ENCODE results near the gene CCR1.

Gene CCR1

DNA sequence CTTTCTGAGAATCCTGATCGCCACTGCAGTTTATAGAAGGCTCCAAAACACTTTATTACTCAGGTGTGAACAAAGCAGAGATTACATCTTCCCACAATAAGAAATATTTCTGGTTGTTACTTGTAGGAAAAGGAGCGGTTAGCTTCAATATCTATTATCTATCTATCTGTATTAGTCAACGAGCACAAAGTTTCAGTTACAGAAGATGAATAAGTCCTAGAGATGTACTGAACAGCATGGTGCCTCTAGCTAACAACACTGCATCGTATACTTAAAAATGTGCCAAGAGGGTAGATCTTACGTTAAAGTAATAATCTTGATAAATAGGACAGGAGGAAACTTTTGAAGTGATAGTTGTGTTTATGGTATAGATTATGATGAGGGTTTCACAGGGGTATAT, 23.2 kb upstream of the CCR1 start:
- H3K36me3 ChIP-seq (ENCODE audit: control insufficient read depth, low read depth, low read length): no peaks in the 10 kb centered on the region
- H3K4me1 ChIP-seq (ENCODE audit: control insufficient read depth, low read depth, low read length): no peaks in the 10 kb centered on the region
- no peak overlapping the region for H3K4me3 ChIP-seq (ENCODE audit: low read length)
- no peak overlapping the region for H3K27ac ChIP-seq (ENCODE audit: low read length)
- no peak overlapping the region for H3K9ac ChIP-seq (ENCODE audit: low read length)
- no peaks in the 10 kb centered on the region for H3K9me3 ChIP-seq (ENCODE audit: control insufficient read depth, low read depth, low read length)
- no peaks in the 10 kb centered on the region for H3K27me3 ChIP-seq (ENCODE audit: control insufficient read depth, insufficient read depth, low read length)

- H3K27me3 ChIP-seq (ENCODE audit: control insufficient read depth, insufficient read depth, low read length): no peaks in the 10 kb centered on the region
These were observed 20.4 kb upstream of the CCR1 start for GRCh38 chr3:46228260-46229242.

DNA sequence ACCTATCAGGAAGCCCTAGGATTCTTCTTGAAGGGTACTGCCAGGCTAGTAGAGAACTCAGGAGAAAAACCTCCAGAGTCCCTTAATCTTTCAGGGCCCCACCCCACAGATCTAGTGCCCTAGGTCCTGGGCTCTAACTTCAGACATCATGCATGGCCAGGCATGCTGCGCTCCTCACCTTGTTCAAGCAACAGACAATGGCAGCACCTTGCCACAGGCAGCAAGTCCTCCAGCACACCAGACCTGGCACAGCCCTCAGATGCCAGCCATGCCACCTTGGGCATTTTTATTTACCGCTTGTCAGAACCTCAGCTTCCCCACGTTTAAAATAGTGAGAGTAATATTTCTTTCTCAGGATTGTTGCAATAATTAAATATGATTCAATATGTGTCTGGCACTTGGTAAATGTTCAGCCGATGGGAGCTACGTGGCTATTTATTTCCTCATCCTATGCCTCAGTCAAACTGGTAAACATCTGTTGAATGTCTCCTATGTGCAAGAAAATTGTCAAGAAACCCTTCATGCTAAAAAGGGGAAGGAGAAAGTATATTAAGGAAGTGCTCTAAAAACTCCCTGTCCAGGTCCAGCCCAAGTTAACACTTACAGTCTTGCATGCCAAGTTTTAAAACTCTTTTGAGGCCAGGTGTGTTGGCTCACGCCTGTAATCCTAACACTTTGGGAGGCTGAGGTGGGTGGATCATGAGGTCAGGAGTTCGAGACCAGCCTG, 14.5 kb upstream of the CCR1 start:
- no peak overlapping the region for H3K4me3 ChIP-seq (ENCODE audit: low read length)
- no peak overlapping the region for H3K9ac ChIP-seq (ENCODE audit: low read length)
- H3K4me1 ChIP-seq (ENCODE audit: control insufficient read depth, low read depth, low read length): no peaks in the 10 kb centered on the region
- no peak overlapping the region for H3K27ac ChIP-seq (ENCODE audit: low read length)
- H3K27me3 ChIP-seq (ENCODE audit: control insufficient read depth, insufficient read depth, low read length): no peaks in the 10 kb centered on the region
- no peaks in the 10 kb centered on the region for H3K9me3 ChIP-seq (ENCODE audit: control insufficient read depth, low read depth, low read length)
- H3K36me3 ChIP-seq (ENCODE audit: control insufficient read depth, low read depth, low read length): no peaks in the 10 kb centered on the region

More at GRCh38 chr3:46228260-46229242, 20.4 kb upstream of the CCR1 start:
- H3K36me3 ChIP-seq (ENCODE audit: control insufficient read depth, low read depth, low read length): no peaks in the 10 kb centered on the region
- no peak overlapping the region for H3K27ac ChIP-seq (ENCODE audit: low read length)
- H3K4me3 ChIP-seq (ENCODE audit: low read length): no peak overlapping the region
- no peaks in the 10 kb centered on the region for H3K9me3 ChIP-seq (ENCODE audit: control insufficient read depth, low read depth, low read length)
- H3K9ac ChIP-seq (ENCODE audit: low read length): no peak overlapping the region
- no peaks in the 10 kb centered on the region for H3K4me1 ChIP-seq (ENCODE audit: control insufficient read depth, low read depth, low read length)

- Histone ChIP-seq H3K9ac (ENCODE audit: low read length) (no peak overlapping the region), H3K27me3 (ENCODE audit: control insufficient read depth, insufficient read depth, low read length) (no peaks in the 10 kb centered on the region), H3K27ac (ENCODE audit: low read length) (no peak overlapping the region), H3K36me3 (ENCODE audit: control insufficient read depth, low read depth, low read length) (no peaks in the 10 kb centered on the region), H3K4me3 (ENCODE audit: low read length) (no peak overlapping the region), H3K4me1 (ENCODE audit: control insufficient read depth, low read depth, low read length) (no peaks in the 10 kb centered on the region), H3K9me3 (ENCODE audit: control insufficient read depth, low read depth, low read length) (no peaks in the 10 kb centered on the region)
These were observed 13.8 kb upstream of the CCR1 start for GRCh38 chr3:46221938-46222337.

DNA sequence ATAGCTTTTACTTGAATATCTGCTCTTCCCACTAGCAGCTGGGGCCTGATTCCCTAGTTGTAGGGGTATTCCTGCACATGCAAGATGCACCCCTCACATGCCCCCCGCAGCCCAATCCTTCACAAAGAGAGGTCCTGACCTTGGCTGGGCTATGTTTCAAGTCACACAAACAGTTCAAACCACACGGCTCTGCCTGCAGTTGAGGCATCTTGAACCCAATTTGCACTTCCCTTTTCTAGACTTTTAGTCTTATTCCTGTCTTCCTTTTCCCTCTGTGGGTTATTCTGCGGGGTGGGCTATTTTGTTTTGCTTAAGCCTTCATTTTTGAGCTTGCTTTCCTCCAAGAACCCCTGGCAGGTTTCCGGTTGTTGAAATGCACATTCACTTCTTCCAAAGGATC, 13.3 kb upstream of the CCR1 start:
- Histone ChIP-seq H3K4me1 (ENCODE audit: control insufficient read depth, low read depth, low read length) (no peaks in the 10 kb centered on the region), H3K9ac (ENCODE audit: low read length) (no peak overlapping the region), H3K27me3 (ENCODE audit: control insufficient read depth, insufficient read depth, low read length) (no peaks in the 10 kb centered on the region), H3K9me3 (ENCODE audit: control insufficient read depth, low read depth, low read length) (no peaks in the 10 kb centered on the region), H3K36me3 (ENCODE audit: control insufficient read depth, low read depth, low read length) (no peaks in the 10 kb centered on the region), H3K27ac (ENCODE audit: low read length) (no peak overlapping the region), H3K4me3 (ENCODE audit: low read length) (no peak overlapping the region)

- Histone ChIP-seq H3K9me3 (ENCODE audit: control insufficient read depth, low read depth, low read length) (no peaks in the 10 kb centered on the region), H3K9ac (ENCODE audit: low read length) (no peak overlapping the region), H3K4me1 (ENCODE audit: control insufficient read depth, low read depth, low read length) (no peaks in the 10 kb centered on the region), H3K27me3 (ENCODE audit: control insufficient read depth, insufficient read depth, low read length) (no peaks in the 10 kb centered on the region), H3K4me3 (ENCODE audit: low read length) (no peak overlapping the region), H3K36me3 (ENCODE audit: control insufficient read depth, low read depth, low read length) (no peaks in the 10 kb centered on the region), H3K27ac (ENCODE audit: low read length) (no peak overlapping the region)
These were observed 10.1 kb upstream of the CCR1 start for GRCh38 chr3:46218196-46218709.

- H3K27ac ChIP-seq (ENCODE audit: low read length): no peak overlapping the region
- no peak overlapping the region for H3K4me3 ChIP-seq (ENCODE audit: low read length)
- no peaks in the 10 kb centered on the region for H3K9me3 ChIP-seq (ENCODE audit: control insufficient read depth, low read depth, low read length)
- no peaks in the 10 kb centered on the region for H3K27me3 ChIP-seq (ENCODE audit: control insufficient read depth, insufficient read depth, low read length)
- no peaks in the 10 kb centered on the region for H3K36me3 ChIP-seq (ENCODE audit: control insufficient read depth, low read depth, low read length)
- H3K4me1 ChIP-seq (ENCODE audit: control insufficient read depth, low read depth, low read length): no peaks in the 10 kb centered on the region
- no peak overlapping the region for H3K9ac ChIP-seq (ENCODE audit: low read length)
These were observed 7.8 kb upstream of the CCR1 start for GRCh38 chr3:46215810-46216414.

DNA sequence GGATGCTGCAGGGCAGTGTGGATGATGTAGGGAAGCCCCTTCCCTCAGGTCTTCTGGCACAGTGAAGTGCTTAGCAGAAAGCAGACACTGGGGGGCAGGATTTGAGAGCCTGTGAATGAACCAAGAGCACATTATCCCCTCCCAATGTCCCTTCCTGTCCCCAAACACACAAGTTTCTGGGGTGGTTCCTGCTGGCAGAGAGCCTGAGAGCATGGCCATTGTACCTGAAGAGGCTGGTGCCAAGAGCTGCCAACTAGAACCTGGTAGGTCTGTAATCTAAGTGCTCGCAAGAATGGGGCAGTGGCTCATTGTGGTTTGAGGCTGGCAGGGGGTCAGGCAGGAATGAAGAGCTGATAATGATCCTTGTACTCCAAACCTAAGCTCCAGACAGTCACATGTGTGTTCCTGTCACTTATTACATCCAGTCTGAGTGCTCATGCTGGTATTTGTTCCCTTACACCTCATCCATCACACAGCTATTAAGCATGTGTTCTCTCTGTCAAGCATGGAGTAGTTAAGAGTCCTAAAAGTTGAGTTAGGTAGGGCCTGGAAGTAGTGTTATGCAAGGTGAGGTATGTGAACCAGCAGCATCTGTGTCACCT, 6.7 kb upstream of the CCR1 start:
- H3K36me3 ChIP-seq (ENCODE audit: control insufficient read depth, low read depth, low read length): no peaks in the 10 kb centered on the region
- no peaks in the 10 kb centered on the region for H3K9me3 ChIP-seq (ENCODE audit: control insufficient read depth, low read depth, low read length)
- no peaks in the 10 kb centered on the region for H3K27me3 ChIP-seq (ENCODE audit: control insufficient read depth, insufficient read depth, low read length)
- no peak overlapping the region for H3K4me3 ChIP-seq (ENCODE audit: low read length)
- H3K9ac ChIP-seq (ENCODE audit: low read length): no peak overlapping the region
- H3K4me1 ChIP-seq (ENCODE audit: control insufficient read depth, low read depth, low read length): no peaks in the 10 kb centered on the region
- no peak overlapping the region for H3K27ac ChIP-seq (ENCODE audit: low read length)

GRCh38 chr3:46213201-46213600, 5.1 kb upstream of the CCR1 start:
- H3K9me3 ChIP-seq (ENCODE audit: control insufficient read depth, low read depth, low read length): no peaks in the 10 kb centered on the region
- H3K4me3 ChIP-seq (ENCODE audit: low read length): no peak overlapping the region
- no peak overlapping the region for H3K27ac ChIP-seq (ENCODE audit: low read length)
- no peaks in the 10 kb centered on the region for H3K27me3 ChIP-seq (ENCODE audit: control insufficient read depth, insufficient read depth, low read length)
- H3K9ac ChIP-seq (ENCODE audit: low read length): no peak overlapping the region
- no peaks in the 10 kb centered on the region for H3K4me1 ChIP-seq (ENCODE audit: control insufficient read depth, low read depth, low read length)
- H3K36me3 ChIP-seq (ENCODE audit: control insufficient read depth, low read depth, low read length): no peaks in the 10 kb centered on the region

DNA sequence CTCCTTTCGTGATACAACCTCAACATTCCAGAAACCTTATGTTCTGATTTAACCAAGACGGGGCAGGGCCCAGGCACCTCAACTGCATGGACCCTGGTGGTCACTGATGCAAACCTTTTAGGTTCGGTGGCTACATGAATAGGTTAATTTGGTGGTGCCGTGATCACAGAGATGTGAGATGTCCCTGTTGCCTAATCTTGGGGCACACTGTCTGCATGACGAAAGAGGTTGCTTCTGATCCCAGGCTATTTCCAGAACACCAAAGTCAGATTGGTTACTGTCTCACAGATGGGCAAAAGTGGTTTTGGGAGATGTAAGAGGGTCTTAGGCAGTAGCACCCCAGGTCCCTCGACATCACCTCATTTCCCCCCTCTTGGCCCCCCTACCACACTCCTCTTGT, 4.0 kb upstream of the CCR1 start:
- Histone ChIP-seq H3K4me1 (ENCODE audit: control insufficient read depth, low read depth, low read length) (no peaks in the 10 kb centered on the region), H3K4me3 (ENCODE audit: low read length) (no peak overlapping the region), H3K36me3 (ENCODE audit: control insufficient read depth, low read depth, low read length) (no peaks in the 10 kb centered on the region), H3K27ac (ENCODE audit: low read length) (no peak overlapping the region), H3K27me3 (ENCODE audit: control insufficient read depth, insufficient read depth, low read length) (no peaks in the 10 kb centered on the region), H3K9ac (ENCODE audit: low read length) (no peak overlapping the region), H3K9me3 (ENCODE audit: control insufficient read depth, low read depth, low read length) (no peaks in the 10 kb centered on the region)
